CD4-positive, alpha-beta T cell treated with Interferon gamma for 1 hour (primary cell): ENCODE results near the gene RNF39.
"Not testable (repeated sequence)": the region's sequence is repeated elsewhere in the genome, so short reads cannot be mapped to it uniquely, and the experiment has no call there.

ENCODE experiments used
- DNase-seq: peaks from one replicate; pipeline ENCODE4 v3.0.0-alpha.2; 2020

Gene RNF39

DNA sequence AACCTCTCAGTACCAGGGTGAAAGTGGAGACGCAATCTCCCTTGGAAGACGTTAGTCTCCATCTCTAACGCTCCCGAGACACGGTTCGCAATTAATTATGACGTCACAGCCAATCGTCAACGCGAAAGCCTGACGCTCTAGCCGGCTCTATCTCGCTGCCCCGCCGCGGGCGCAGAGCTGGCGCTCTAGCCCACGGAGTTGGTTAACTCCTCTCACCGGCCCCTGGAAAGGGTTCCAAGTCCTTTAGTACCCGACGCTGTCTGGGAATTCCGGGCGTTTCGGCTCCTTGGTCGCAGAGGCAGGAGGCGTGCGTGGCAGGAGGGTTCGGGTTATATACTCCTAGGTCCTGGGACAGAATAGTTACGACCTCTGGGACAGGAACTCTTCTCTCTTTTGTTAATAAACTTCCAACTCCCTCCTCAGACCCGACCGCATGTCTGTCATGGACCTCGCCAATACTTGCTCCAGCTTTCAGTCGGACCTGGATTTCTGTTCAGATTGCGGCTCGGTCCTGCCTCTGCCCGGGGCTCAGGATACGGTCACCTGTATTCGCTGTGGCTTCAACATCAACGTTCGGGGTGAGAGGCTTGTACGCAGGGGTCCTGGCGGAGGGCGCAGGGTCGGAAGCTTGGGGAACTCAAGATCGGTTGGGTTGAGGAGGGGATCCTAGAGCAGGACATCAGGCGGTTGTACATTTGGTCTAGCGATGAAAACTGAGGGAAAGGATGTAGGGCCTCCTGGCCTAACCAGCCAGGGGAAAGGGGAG lies 14.3 kb downstream of the RNF39 start, which contains the start of gene POLR1H:
Gene POLR1H (plus strand): TSS at position 174 of the 766 bp plus-strand sequence. CDS start 260 bp downstream, at position 434.
- DNase-seq = peak; percentile 91

DNA sequence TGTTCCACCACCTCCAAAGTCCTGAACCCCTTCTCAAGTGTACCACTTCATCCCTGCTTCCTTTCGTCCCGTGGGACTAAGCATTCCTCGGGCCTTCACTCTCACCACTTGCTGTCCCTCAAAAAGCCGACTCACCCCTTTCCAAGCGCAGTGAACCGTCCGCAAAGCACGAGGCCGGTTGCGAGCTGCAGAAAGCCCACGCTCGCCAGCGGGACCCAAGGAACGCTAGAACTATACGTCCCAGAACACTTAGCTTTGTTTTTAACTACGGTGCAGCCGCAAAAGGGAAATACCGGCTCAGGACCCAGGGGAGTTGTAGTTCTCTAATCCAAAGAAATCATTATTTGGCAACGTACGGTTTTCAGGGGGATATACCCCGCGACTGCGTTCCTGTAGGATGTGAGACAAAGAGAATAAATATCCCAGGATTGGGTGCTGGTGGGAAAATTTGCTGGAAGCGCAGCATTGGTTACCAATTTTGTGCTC lies 14.9 kb downstream of the RNF39 start:
- DNase-seq = peak; percentile 41

DNA sequence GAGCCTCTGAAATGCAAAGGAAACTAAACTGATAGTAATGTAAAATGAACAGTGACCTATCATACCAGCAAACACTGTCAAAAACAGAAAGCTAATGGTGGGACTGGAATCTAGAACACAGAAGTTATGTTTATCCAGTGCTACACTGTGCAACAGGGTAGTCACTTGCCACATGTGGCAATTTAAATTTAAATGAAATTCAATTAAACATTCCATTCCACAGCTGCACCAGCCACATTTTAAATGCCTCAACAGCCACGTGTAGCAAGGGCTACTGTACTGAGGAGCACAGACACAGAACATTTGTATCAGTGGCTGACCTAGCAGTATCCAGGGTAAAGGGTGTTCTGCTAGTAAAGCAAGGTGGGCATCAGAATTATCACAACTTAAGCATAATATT lies 20.1 kb downstream of the RNF39 start:
- DNase-seq = no peak

DNA sequence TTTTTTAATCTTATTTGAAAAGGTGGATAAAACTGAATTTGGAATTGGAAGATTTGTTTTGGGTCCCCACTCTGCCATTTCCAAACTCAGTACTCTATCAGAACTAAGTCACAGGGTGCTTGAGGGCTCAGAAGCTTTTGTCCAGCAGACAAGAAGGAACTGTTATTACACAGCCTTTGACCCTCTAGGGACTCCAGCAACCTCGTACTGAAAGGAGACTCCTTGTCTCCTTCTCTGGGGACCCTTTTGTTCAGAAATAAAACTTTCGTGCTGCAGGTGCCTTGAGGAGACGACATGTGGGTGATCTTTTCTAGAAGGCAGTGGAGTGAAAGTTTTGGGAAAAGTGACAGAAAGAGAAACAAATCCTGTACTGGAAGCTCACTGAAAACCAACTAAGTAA lies 21.9 kb downstream of the RNF39 start:
- no peak for DNase-seq

DNA sequence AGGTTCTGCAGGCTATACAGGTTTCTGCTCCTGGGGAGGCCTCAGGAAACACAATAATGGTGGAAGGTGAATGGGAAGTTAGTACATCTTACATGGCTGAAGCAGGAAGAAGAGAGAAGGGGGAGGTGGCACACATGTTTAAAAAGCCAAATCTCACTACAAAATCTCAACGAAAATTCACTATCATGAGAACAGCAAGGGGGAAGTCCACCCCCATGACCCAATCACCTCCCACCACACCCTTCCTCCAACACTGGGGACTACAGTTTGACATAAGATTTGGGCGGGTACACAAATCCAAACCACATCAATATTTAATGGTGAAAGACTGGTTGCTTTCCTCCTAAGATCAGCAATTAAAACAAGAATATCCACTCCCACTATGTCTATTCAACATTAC lies 28.3 kb downstream of the RNF39 start:
- DNase-seq = peak; percentile 22

DNA sequence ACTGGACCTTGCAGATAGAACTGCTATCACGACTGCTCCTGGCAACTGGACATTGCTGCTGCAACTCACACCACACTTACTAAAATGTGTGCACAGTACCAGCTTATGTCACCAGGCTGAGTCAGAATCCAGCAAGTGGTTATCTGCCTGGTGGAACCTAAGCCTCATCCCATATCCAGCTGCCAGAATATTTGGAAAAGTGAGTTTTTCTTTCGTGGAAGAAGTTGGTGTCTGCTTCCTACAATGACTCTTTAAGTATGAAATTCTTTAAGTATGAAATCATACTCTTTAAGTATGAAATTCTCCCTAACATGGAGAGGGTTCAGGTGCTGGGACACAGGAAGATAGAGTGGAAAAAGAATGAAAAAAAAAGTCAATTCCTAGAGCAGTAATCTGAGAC lies 30.9 kb downstream of the RNF39 start:
- DNase-seq = no peak

DNA sequence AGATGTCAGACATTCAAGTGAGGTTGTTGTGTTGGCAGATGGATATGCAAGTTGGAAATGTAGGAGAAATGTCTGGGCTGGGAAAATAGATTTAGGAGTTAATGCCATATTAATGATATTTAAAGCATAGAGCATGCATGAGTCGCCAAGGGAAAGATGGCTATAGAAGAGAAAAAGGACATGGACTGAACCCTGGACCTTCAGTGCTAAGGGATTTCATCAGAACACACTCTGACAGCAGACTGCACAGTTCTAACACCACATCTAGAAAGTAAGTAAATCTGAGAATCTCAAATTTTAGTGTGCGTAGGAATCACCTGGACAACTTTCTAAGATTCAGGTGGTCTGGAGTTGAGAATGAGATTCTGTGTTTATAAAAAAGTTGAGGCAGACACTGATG lies 31.8 kb downstream of the RNF39 start:
- DNase-seq = no peak

DNA sequence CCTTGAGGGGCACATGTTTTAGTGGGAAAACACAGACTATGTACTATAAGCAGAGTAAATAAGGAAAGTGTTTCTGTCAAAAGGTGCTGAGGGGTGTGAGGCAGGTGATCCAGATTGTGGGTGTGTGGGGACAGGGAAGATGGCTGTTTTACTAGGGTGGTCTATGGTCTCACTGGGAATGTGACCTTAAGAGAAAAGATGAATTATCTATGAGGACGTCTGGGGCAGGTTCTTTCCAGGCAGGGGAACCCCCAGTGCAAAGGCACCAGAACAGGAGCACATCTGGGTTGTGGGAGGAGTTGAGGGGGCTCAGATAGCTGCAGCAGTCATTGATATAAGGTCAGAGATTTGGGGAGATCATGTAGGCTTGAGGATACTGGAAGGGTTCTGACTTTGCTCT lies 32.7 kb downstream of the RNF39 start:
- no peak for DNase-seq

DNA sequence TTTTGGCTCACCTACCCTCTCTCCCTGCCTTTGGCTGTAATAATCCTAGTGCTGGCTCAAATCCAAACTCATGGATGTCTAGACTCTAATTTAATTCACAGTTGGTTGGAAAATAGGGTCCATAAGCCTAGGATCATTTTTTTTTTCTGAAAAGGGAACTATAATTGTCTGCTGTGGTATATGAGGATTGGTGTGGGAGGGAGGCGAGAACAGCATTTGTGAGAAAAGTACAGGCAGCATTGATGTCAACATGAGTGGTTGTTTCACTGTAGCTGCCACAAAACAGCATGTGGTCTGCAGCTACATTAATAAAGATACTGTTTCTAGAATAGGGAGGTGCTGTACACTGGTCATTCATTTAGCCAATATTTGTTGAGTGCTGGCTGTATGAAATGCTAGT lies 33.1 kb downstream of the RNF39 start:
- DNase-seq = no peak

DNA sequence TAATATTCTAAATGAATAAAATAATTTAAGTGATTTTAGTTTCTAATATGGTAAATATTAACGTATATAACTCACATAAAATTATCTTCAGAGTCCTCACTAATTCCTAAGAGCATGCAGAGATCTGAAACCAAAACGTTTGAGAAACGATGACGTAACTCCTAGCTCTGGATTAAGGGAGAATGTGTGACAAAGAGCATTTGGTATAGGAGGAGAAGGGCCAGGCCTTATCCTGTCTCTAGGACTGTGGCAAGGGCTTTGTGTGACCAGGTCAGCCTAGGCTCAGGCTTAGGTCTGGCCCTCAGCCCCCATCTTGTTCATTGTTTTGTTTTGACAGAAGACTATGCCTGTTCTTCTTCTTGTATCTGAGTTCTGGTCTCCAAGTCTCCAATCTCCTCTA lies 33.7 kb downstream of the RNF39 start:
- DNase-seq = no peak

DNA sequence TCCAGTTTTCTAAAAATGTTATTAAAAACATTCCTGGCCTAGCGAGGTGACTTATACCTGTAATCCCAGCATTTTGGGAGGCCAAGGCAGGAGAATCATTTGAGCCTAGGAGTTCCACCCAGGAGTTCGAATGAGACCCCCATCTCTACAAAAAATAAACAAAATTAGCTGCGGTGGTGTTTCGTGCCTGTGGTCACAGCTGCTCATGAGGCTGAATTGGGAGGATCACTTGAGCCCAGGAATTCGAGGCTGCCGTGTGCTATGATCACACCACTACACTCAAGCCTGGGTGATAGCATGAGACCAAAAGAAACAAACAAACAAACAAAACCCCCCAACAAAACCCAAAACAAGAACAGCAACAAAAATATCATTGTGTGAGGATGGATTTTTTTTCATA lies 34.3 kb downstream of the RNF39 start:
- DNase-seq = no peak

DNA sequence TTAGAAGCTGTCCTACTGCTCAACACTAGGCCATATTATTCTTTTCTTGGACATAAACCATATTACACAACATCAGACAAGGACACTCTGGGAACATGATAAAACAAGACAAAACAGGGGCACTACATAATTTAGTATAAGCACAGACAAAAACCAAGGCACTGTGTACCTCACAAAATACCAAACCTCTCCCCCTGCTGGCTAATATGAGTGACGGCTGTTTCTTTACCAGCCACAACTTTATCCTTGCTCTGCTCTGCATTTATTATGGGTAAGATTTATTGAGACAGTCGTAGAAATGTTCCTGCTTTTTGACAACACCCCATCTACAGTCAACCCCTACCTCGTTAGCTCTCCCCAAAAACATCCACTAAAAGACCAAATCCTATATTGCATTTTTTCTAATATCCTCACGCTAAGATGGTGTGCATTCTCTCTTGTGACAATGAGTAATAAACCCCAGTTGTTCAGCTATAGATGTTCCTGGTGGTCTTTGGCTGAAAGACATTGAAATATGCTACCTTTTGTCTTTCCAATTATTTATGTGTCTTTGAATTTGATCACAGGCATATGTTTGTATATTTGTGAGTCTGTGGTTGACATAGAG lies 38.3 kb downstream of the RNF39 start:
- no peak for DNase-seq

DNA sequence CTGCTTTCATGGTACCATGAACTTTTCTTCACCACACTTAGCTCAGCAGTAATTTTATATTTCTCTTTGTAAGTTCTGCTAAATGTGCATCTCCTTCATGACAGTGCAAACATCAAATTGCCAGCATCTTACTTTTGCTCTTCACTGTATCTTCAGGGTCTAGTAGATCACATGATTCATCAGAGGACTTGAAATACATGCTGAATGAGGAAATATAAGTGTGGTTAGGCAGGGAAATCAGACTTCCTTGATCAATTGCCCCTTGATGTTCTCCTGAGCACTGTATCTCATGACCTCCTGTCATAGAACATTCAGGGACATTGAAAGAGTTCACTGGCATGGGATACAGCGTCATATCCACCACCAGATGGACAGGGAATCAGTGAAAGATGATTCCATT lies 39.8 kb downstream of the RNF39 start:
- DNase-seq = no peak

DNA sequence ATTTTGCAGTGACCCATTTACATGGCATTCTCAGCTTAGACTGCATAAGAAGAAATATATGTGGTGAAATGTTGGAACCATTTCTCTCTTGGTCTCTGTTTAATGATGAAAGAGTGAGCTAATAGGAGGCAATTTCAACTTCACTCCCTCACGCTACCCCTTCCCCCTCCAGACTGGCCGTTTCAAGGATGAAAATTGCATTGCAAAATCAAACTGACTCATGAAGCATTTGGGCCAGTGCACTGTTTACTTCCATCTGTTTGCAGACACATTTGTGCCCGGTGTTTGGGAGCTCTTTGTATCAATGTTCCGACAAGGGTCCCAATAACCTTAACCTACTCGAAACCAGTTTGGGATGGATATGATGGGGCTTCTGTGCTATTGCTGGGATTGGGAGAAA lies 42.1 kb downstream of the RNF39 start:
- peak; percentile 21 for DNase-seq

DNA sequence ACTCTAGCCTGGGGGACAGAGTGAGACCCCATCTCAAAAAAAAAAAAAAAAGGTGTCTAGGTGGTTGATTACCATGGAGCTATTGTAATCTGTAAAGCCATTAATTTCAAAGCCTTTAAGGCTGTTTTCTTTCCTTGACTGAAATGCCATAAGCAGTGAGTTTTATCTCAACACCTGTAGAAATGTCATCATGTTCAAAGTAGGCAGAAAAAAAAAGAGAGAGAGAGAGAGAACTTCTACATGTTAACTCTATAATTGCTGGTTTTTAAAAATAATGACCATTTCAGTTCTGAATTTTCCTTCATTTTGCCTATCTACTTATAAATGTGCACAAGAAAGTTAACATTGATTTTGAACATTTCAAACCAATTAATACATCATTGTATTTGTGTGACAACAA lies 44.2 kb downstream of the RNF39 start:
- no peak for DNase-seq

DNA sequence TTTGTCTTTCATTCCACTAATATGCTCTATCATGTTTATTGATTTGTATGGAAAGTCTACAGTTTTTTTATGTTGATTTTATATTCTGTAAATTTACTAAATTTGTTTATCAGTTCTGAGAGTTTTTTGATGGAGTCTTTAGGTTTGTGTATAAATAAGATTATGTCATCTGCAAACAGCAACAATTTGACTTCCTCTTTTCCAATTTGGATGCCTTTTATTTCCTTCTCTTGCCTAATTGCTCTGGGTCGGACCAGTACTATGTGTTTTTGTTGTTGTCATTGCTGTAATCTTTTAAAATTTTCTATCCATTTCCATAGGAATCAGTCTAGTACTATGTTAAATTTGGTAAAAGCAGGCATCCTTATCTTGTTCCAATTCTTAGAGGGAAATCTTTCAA lies 46.0 kb downstream of the RNF39 start:
- no peak for DNase-seq

DNA sequence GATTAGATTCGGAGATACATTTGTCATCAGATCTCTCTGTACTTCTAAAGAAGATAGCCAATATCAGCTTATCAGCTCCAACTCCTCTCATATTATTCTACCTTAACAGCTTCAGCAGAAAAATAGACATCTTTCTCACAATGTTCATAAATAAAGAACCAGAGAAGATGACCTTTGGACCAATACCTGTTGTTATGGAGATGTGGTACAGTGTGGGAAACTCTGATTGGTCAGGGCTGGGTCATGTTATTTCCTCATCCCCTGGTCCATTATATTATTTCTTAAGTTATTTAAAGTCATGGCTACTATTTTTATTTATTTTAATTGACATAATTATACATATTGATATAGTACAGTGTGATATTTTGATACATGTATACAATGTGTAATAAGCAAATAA lies 50.4 kb downstream of the RNF39 start:
- DNase-seq = no peak

DNA sequence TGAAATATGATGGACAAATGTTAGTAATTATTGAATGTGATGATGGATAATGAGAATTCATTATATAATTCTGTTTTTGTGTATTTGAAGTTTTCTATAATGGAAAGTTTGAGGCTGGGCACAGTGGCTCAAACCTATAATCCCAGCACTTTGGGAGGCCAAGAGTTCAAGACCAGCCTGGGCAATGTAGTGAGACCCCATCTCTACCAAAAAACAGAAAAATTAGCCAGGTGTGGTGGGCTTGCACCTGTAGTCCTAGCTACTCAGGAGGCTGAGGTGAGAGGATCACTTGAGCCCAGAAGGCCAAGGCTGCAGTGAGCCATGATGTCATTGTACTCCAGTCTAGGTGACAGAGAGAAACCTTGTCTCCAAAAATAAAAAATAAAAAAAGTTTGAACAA lies 52.9 kb downstream of the RNF39 start:
- not testable (repeated sequence) for DNase-seq

DNA sequence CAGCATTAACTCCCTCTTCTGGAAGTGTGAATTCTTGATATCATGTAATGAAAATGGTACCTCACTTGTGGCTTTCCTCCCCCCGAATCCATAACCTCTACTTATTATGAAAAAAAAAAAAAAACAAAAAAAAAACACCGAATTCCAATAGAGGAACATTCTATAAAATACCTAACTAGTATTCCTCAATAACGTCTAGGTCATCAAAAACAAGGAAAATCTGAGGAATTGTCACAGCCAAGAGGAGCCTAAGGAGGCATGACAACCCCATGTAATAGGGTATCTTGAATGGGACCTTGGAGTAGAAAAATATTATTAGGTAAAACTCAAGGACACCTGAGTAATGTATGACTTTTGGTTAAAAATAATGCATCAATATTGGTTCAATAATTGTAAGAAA lies 53.4 kb downstream of the RNF39 start:
- no peak for DNase-seq

DNA sequence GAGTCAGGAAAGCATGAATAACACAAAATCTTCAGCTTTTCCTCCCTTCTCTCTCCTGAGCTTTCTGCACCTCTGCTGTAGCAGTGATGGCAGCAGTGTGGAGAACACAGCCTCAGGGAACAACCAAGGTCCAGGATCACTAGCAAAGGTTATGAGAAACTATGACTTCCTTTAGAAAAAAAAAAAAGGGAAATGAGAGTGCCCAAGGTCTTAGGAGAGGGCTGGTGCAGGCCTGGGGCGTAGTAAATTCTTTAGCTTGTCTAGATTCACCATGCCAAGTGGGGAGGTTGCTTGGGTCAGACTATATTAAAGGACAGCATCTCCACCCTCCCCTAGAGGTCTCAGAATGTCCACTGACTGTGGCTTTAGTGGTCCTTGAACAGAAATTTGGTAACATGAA lies 54.9 kb downstream of the RNF39 start:
- no peak for DNase-seq
